Peyer's patch (tissue), 4 donors: ENCODE data around the gene PDZD8. TPM values are rescaled to one million over a fixed set of nuclear protein-coding genes. Genes with fewer than 3 reads are reported as not detected.

Experiments used
- DNase-seq, 3 donors: peaks; one replicate each; pipeline ENCODE4 v3.0.0-alpha.2; 2017 to 2019
- H3K27ac ChIP-seq, 4 donors: fragments of 200-600 bp; sonication (generic); one replicate each; pipeline ENCODE4 v1.5.1; 2016 to 2019
- H3K27me3 ChIP-seq, 2 donors: fragments of 200-600 bp; sonication (generic); one replicate each; pipeline ENCODE4 v1.5.1; 2019
- H3K36me3 ChIP-seq, 3 donors: fragments of 200-600 bp; sonication (generic); one replicate each; pipeline ENCODE4 v1.5.1; 2016 to 2019
- H3K4me1 ChIP-seq, 4 donors: fragments of 200-600 bp; sonication (generic); one replicate each; pipeline ENCODE4 v1.5.1; 2016 to 2019
- H3K4me3 ChIP-seq, 4 donors: fragments of 200-600 bp; sonication (generic); 1 replicate in 3 of 4; 2 replicates in 1 of 4; pipeline ENCODE4 v1.5.1; 2016 to 2019; ENCODE audit warnings: mild to moderate bottlenecking in 1 of 4
- H3K9me3 ChIP-seq, 4 donors: fragments of 200-600 bp; sonication (generic); one replicate each; pipeline ENCODE4 v1.5.1; 2016 to 2019; ENCODE audit warnings: mild to moderate bottlenecking in 1 of 4
- POLR2A ChIP-seq, 2 donors: fragments of 450-650 bp; IDR thresholded peaks; one replicate each; pipeline ENCODE4 v1.5.1; 2017; ENCODE audit warnings: antibody characterized with exemption in 2 of 2, mild to moderate bottlenecking in 2 of 2, moderate library complexity in 2 of 2
- total RNA-seq, 4 donors: library from RNA; depleted of rRNA; stranded (reverse); fragments of >200 nt; gene quantifications; one replicate each; pipeline ENCODE4 v1.1.0, GENCODE V29; 2016
- TF ChIP-seq, protein P1 (sequence below), 6 experiments: fragments of 450-650 bp in 4 of 6; fragments of 200-600 bp in 2 of 6; sonication (generic) in 1 of 6; IDR thresholded peaks; one replicate each; pipeline ENCODE4 v1.5.1; 2017 to 2019; ENCODE audit warnings: antibody characterized with exemption in 6 of 6, mild to moderate bottlenecking in 3 of 6, moderate library complexity in 1 of 6

Gene PDZD8, protein sequence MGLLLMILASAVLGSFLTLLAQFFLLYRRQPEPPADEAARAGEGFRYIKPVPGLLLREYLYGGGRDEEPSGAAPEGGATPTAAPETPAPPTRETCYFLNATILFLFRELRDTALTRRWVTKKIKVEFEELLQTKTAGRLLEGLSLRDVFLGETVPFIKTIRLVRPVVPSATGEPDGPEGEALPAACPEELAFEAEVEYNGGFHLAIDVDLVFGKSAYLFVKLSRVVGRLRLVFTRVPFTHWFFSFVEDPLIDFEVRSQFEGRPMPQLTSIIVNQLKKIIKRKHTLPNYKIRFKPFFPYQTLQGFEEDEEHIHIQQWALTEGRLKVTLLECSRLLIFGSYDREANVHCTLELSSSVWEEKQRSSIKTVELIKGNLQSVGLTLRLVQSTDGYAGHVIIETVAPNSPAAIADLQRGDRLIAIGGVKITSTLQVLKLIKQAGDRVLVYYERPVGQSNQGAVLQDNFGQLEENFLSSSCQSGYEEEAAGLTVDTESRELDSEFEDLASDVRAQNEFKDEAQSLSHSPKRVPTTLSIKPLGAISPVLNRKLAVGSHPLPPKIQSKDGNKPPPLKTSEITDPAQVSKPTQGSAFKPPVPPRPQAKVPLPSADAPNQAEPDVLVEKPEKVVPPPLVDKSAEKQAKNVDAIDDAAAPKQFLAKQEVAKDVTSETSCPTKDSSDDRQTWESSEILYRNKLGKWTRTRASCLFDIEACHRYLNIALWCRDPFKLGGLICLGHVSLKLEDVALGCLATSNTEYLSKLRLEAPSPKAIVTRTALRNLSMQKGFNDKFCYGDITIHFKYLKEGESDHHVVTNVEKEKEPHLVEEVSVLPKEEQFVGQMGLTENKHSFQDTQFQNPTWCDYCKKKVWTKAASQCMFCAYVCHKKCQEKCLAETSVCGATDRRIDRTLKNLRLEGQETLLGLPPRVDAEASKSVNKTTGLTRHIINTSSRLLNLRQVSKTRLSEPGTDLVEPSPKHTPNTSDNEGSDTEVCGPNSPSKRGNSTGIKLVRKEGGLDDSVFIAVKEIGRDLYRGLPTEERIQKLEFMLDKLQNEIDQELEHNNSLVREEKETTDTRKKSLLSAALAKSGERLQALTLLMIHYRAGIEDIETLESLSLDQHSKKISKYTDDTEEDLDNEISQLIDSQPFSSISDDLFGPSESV
- total RNA-seq, result 10 to 100 TPM; 50.3 to 91.4 (median 72.0) TPM

GRCh38 chr10:117375360-117376178 lies at the start of gene PDZD8:
PDZD8 (minus strand) TSS chr10:117375440; CDS start chr10:117375227, 213 bp downstream.
- DNase-seq, result peak; percentile 91 to 97 (median 97)
- TF ChIP-seq, protein P1, sequence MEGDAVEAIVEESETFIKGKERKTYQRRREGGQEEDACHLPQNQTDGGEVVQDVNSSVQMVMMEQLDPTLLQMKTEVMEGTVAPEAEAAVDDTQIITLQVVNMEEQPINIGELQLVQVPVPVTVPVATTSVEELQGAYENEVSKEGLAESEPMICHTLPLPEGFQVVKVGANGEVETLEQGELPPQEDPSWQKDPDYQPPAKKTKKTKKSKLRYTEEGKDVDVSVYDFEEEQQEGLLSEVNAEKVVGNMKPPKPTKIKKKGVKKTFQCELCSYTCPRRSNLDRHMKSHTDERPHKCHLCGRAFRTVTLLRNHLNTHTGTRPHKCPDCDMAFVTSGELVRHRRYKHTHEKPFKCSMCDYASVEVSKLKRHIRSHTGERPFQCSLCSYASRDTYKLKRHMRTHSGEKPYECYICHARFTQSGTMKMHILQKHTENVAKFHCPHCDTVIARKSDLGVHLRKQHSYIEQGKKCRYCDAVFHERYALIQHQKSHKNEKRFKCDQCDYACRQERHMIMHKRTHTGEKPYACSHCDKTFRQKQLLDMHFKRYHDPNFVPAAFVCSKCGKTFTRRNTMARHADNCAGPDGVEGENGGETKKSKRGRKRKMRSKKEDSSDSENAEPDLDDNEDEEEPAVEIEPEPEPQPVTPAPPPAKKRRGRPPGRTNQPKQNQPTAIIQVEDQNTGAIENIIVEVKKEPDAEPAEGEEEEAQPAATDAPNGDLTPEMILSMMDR (IDR thresholded peaks at IDR 0.05), result peak in 2 of 6 experiments; percentile 4 to 29
- TF ChIP-seq POLR2A (IDR thresholded peaks at IDR 0.05), result peak; percentile 70 to 97
- H3K27ac ChIP-seq, result peak within 1 kb of the TSS; percentile 88 to 99 (median 91)
- H3K27me3 ChIP-seq, result no peaks in the 10 kb centered on the region
- peak within 1 kb of the TSS; percentile 80 to 99 (median 90) for H3K4me3 ChIP-seq
- no peaks in the 10 kb centered on the region for H3K9me3 ChIP-seq
- no peaks in the 10 kb centered on the region for H3K36me3 ChIP-seq
- peaks cover 0 to 24% (median 8%) of the 10 kb centered on the region in 4 donors for H3K4me1 ChIP-seq

DNA sequence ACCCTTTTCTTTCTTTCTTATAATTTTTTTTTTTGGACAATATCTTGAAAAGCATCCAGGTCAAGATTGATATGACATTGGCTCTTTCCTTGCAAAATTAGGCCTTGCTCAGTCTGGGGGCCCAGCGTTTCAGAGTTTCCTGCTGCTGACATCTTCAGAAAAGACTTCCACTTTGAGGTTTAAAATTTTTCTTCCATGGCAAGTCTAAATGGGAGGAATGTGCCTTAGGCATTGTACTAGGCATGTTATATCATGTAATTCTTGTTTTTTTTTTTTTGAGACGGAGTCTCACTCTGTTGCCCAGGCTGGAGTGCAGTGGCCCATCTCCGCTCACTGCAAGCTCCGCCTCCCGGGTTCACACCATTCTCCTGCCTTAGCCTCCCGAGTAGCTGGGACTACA lies 48.9 kb upstream of the PDZD8 start:
- no peaks in the 10 kb centered on the region for H3K27me3 ChIP-seq
- no peak for DNase-seq
- H3K9me3 ChIP-seq, result peaks cover 0 to 4% (median 0%) of the 10 kb centered on the region in 4 donors
- no peak overlapping the region for H3K4me3 ChIP-seq
- TF ChIP-seq, protein P1 (IDR thresholded peaks at IDR 0.05), result no peak
- no peak for TF ChIP-seq POLR2A (IDR thresholded peaks at IDR 0.05)
- no peaks in the 10 kb centered on the region for H3K4me1 ChIP-seq
- no peak overlapping the region for H3K27ac ChIP-seq
- no peaks in the 10 kb centered on the region for H3K36me3 ChIP-seq

DNA sequence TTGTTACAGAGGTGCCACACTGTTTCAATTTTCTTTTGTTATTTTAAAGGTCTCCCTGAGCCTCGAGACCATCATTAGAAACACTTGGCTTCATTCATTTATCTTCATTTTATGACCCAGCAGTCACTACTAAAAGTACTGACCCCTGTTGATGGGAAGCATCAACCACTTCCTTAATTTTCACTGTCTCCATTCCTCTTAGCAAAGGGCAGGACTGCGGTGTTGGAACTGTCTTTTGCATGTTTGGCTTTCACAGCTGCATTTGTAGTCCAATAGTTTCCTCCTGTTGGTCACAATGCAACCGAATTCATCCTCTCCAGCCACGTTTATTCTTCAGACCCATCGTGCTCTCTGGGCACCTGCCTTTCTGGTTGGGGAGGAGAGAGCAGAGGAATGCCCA lies 46.7 kb upstream of the PDZD8 start:
- no peak for DNase-seq
- Histone ChIP-seq H3K27me3 (no peaks in the 10 kb centered on the region), H3K4me3 (no peak overlapping the region), H3K27ac (no peak overlapping the region), H3K4me1 (no peaks in the 10 kb centered on the region), H3K36me3 (no peaks in the 10 kb centered on the region), H3K9me3 (peaks cover 0 to 4% (median 0%) of the 10 kb centered on the region in 4 donors)
- no peak for TF ChIP-seq POLR2A (IDR thresholded peaks at IDR 0.05)
- TF ChIP-seq, protein P1 (IDR thresholded peaks at IDR 0.05), result no peak

DNA sequence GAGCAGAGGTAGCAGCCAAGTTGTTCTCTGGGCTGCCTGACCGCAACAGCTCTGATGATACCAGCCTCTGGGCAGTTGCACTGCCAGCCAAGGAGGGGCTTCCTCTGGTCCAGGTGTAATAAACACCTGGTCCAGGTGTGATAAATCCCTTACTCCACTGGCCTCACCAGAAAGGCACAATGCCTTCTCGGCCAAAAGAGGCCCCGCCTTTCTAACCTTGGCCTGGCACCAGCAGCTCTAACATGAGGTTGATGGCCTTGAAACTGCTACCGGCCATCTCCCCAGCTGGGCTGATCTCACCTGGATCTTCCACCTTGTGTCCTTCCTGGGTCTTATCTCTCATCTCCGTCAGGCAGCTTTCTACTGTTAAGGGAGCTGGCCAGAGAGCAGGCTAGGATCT lies 45.5 kb upstream of the PDZD8 start:
- TF ChIP-seq POLR2A (IDR thresholded peaks at IDR 0.05), result no peak
- TF ChIP-seq, protein P1 (IDR thresholded peaks at IDR 0.05), result no peak

More for the DNA sequence above, 45.5 kb upstream of the PDZD8 start:
- no peaks in the 10 kb centered on the region for H3K36me3 ChIP-seq
- H3K27me3 ChIP-seq, result no peaks in the 10 kb centered on the region
- H3K4me1 ChIP-seq, result no peaks in the 10 kb centered on the region
- peaks cover 0 to 4% (median 0%) of the 10 kb centered on the region in 4 donors for H3K9me3 ChIP-seq
- H3K27ac ChIP-seq, result no peak overlapping the region
- H3K4me3 ChIP-seq, result no peak overlapping the region
- DNase-seq, result no peak
